Esophagus muscularis mucosa (tissue), 4 donors: ENCODE measurements around the gene ARHGAP30.

ENCODE experiments used
- CTCF ChIP-seq, 3 experiments: fragments of 200-600 bp in 2 of 3; fragments of 450-650 bp in 1 of 3; sonication (generic) in 2 of 3; IDR thresholded peaks; one replicate each; pipeline ENCODE4 v1.5.1; 2017 to 2019; ENCODE audit warnings: antibody characterized with exemption in 3 of 3, mild to moderate bottlenecking in 2 of 3, moderate library complexity in 1 of 3
- EP300 ChIP-seq: sonication (generic); formaldehyde crosslinking; IDR thresholded peaks from one replicate; pipeline ENCODE4 v1.6.1; 2017; ENCODE audit warnings: antibody characterized with exemption
- POLR2A ChIP-seq: fragments of 450-650 bp; IDR thresholded peaks from one replicate; pipeline ENCODE4 v1.6.1; 2017; ENCODE audit warnings: antibody characterized with exemption, moderate library complexity, mild to moderate bottlenecking, low read depth
- POLR2AphosphoS5 ChIP-seq, 2 donors: sonication (generic); formaldehyde crosslinking; IDR thresholded peaks; one replicate each; pipeline ENCODE4 v1.6.1; 2017; ENCODE audit warnings: antibody characterized with exemption in 2 of 2

GRCh38 chr1:161088587-161089110, 19.0 kb upstream of the ARHGAP30 start:
- TF ChIP-seq CTCF (IDR thresholded peaks at IDR 0.05) (no peak), POLR2AphosphoS5 (IDR thresholded peaks at IDR 0.05) (no peak), EP300 (no peak), POLR2A (no peak)
